Fibroblast of peridontal ligament (primary cell): ENCODE data around the gene HERC6.
"Not testable (repeated sequence)": the region's sequence is repeated elsewhere in the genome, so short reads cannot be mapped to it uniquely, and the experiment has no call there.

ENCODE experiments used
- DNase-seq: peaks from one replicate; pipeline ENCODE4 v3.0.0-alpha.2; 2010; ENCODE audit errors: extremely low read depth

The HERC6 gene

DNA sequence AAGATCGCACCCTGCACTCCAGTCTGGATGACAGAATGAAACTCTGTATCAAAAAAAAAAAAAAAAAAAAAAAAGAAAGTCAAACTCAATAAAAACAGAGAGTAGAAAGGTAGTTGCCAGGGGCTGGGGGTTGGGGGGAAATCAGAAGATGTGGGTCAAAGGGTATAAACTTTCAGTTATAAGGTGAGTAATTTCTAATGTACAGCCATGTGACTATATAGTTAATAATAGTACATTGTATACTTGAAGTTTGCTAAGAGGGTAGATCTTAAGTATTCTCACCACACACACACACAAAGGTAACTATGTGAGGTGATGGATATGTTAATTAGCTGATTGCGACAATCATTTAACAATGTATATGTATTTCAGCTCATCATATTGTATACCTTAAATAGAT, 11.5 kb downstream of the HERC6 start:
- no peak for DNase-seq

- DNase-seq, result no peak
Measured at GRCh38 chr4:88391703-88392102, 13.1 kb downstream of the HERC6 start.

GRCh38 chr4:88396681-88397080, 18.0 kb downstream of the HERC6 start:
- no peak for DNase-seq

DNA sequence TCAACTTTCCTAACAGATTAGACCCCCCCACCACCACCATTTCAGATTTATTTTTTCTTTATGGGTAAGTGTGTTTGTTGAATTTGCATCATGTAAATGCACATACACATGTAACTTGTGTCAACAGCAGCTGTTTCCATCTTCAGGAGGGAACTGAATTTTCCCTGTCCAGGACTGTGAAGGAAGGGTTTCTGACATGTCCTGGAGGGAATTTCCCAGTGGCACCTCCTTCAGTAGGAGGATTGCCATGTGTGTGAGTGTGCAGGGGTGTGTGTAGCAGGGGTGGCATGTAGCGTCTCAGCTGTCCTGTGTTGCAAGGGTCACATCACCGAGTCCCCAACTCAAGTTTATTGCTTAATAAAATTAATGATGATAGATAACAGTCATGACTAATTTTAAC, 19.7 kb downstream of the HERC6 start:
- DNase-seq, result no peak

GRCh38 chr4:88409206-88409605, 30.6 kb downstream of the HERC6 start:
- DNase-seq, result no peak

DNA sequence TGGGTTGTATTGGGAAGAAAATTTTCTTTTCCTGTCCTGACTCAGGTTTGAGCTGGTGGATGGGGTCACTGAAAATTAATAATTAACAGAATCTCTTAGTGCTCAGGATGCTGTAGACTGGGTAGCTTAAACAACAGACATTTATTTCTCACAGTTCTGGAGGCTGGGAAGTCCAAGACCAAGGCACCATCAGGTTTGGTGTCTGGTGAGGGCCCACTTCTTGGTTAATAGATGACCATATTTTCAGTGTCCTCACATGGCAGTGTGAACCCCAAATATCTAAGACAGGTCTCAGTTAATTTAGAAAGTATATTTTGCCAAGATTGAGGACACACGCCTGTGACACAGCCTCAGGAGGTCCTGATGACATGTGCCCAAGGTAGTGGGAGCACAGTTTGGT, 31.1 kb downstream of the HERC6 start:
- no peak for DNase-seq

DNA sequence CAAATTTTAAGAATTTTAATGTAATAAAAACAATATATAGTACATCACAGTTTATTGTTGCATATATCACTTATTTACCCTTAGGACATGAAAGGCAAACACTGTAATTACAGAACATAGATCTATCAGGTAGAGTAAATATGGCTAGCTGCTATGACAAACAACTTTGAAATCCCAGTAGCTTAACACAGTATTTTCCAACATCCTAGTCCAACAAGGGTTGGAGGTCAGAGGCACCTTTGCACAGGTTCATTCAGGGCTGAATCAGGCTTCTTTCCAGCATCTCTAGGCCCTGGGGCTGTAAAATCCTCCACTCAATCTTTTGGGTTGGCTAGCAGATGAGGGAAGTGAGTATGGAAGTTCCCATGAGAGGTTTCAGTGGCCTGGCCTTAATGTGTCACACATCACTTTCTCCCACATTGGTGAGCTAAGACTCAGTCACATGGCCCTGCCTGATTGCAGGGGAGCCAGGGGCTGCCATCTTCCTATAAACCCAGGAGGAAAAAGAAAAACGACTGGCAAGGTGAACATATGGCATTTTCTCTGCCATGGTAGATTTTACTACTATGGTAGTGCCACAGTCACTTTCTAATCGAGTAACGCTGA, 32.9 kb downstream of the HERC6 start:
- no peak for DNase-seq

GRCh38 chr4:88413801-88414200, 35.1 kb downstream of the HERC6 start:
- no peak for DNase-seq

DNA sequence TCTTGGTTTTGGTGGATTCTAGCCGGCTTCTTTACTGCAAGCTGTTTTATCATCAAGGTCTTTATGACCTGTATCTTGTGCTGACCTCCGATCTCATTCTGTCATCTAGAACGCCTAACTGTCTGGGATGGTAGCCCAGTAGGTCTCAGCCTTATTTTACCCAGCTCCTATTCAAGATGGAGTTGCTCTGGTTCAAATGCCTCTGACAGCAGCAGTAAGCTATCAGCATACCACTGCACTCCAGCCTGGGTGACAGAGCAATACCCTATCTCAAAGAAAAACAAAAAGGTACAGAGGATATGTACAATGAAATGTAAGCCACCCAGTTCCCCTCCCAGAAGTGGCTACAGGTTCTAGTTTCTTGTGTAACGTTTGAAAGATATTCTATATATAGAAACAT, 36.1 kb downstream of the HERC6 start:
- no peak for DNase-seq

GRCh38 chr4:88415982-88416381, 37.3 kb downstream of the HERC6 start:
- no peak for DNase-seq

GRCh38 chr4:88418411-88418810, 39.8 kb downstream of the HERC6 start:
- DNase-seq, result no peak

DNA sequence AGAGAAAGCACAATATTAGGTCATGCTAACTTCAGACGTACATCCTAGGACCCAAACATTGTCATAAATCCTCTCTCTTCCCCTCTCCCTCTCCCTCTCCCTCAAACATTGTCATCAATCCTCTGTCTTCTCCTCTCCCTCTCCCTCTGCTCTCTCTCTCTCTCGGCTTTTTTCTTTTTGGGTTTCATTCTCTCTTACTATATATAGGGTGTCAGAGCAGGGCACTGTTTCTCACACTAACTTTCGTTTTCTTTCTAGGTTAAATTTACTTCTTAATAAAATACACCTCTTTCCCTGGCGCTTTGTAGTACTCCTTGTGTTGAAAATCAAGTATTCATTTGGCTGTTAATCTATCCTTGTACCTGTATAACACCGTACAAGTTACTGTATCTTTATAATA, 41.2 kb downstream of the HERC6 start:
- no peak for DNase-seq

DNA sequence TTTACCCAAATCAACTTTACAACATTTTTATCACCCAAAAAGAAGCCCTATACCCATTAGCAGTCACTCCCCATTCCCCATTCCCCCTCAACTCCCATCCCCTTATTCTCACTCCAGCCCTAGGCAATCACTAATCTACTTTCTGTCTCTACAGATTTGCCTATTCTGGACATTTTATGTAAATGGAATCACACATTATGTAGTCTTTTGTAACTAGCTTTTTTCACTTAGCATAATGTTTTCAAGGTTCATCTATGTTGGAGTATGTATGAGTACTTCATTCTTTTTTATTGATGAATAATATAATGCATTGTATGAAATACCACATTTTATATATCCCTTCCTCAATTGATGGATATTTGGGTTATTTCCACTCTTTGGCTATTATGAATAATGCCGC, 42.2 kb downstream of the HERC6 start:
- no peak for DNase-seq

DNA sequence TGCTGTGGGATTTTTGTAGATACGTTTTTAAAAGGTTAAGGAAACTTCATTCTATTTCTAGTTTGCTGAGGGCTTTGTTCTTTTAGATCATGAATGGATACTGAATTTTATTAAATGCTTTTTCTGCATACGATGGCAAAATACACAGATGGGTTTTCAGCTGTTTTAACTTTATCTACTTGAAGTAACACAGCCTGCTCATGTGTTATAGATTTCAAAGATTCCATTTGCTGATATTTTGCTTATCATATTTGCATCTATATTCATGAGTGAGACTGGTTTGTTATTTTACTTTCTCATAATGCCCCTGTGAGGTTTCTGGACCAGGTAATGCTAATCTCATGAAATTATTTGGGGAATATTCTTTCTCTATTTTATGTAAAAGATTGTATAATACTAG, 43.8 kb downstream of the HERC6 start:
- no peak for DNase-seq

DNA sequence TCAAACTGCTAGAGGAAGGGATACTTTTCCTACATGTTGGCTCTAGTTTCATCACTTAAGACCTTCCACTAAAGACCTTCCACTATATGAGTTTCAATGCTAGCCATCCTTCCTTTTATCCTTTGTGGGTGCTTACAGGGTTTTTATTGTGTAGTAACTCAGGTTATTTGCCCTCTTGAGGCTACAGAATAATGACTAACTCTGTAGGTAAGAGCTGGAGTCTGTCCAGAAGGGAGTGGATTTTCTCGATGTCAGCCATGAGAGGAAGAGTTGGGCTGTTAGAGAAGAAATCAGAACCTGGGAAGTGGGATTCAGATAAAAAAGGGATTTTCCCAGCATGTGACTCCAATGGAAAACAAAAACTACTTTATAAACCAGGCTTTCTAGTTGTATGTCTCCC, 50.7 kb downstream of the HERC6 start:
- no peak for DNase-seq

DNA sequence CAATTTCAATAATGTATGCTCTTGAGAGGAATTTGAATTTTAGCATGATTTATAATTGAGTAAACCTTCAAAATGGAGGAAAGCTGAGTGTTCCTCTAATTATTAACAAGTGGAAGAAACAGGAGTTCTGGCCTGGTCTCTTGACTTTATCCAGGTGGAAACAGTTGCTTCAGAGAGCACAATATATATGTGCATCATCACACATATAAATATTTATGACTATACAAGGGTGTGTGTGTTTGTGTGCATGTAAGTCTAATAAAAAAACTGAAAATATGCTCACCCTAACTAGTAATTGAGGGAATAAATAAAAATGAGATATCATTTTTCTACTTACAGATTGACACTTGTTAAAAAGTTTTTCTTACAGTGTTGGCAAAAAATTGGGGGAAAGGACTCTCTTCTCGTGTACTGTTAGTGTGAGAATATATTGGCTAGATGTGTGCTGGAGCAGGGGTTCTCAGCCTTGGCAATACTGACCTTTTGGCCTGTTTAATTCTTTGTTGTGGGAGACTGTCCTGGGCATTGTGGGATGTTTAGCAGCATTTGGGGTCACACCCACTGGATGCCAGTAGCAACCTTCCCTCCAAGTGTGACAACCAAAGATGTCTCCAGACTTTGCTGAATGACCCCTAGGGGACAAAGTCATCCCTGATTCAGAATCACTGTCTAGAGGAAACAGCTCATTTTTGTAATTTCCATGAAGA, 57.5 kb downstream of the HERC6 start:
- no peak for DNase-seq

- not testable (repeated sequence) for DNase-seq
Measured at GRCh38 chr4:88437873-88438272, 59.2 kb downstream of the HERC6 start.

- no peak for DNase-seq
Measured at GRCh38 chr4:88439161-88439760, 60.6 kb downstream of the HERC6 start.

GRCh38 chr4:88440146-88440545, 61.5 kb downstream of the HERC6 start:
- no peak for DNase-seq

DNA sequence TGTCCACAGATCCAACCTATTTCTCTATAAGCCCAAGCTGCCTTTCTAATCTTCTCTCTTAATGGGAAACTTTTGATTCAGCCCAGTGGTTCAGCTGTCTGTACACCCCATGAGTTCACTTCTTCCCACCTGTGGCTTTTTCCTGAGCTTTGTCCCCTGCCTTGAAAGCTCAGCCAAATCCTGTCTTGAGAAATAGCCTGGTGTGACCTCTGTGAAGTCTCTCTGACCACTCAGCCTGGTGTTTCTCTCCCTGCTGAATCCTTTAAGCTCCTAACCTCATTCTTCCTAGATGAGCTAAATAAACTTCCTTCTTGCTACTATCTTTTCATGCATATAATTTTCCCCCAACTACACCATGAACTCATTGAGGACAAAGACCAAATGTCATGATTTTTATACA, 63.0 kb downstream of the HERC6 start:
- DNase-seq, result no peak

DNA sequence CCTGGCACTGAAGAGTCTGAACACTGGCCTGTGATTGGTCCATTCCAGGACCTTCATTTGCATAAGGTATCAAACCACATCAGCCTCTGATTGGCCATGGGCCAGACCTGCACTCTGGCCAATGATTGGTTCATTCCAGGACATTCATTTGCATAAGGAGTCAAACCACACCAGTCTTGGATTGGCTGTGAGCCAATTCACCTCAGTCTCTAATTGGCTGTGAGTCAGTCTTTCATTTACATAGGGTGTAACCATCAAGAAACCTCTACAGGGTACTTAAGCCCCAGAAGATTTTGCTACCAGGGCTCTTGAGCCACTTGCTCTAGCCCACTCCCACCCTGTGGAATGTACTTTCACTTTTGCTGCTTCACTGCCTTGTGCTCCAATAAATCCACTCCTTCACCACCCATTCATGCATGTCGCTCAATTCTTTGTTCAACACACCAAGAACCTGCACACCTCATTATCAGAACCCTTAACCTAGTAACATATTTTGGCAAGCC, 64.1 kb downstream of the HERC6 start:
- DNase-seq, result no peak

GRCh38 chr4:88443486-88443885, 64.8 kb downstream of the HERC6 start:
- no peak for DNase-seq

DNA sequence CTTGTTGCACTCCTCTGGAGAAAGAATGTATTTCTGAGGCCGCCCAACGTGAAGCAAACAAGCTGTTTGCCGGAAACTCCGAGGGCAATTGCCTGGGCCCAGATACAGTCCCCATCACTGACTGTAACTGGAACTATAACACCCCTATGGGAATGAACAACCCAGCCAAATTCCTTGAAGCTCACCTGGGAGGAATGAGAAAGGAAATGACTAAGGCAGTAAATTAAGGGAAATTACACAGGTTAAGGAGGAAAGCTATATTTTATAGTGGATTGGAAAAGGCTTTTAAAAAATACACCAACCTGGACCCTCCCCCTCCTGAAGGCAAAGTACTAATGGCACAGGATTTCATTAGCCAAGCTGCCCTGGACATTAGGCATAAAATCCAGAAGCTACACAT, 66.6 kb downstream of the HERC6 start:
- DNase-seq, result no peak
